Smooth muscle cell of the coronary artery (primary cell): ENCODE measurements around the gene CCDC195. TPM values are rescaled to one million over a fixed set of nuclear protein-coding genes. Genes with fewer than 3 reads are reported as not detected.

Source experiments
- total RNA-seq: library from RNA; depleted of rRNA; stranded (reverse); fragments of >200 nt; gene quantifications from 2 replicates; pipeline ENCODE4 v1.2.3, GENCODE V29; 2014; ENCODE audit warnings: low replicate concordance

CCDC195 gene, protein sequence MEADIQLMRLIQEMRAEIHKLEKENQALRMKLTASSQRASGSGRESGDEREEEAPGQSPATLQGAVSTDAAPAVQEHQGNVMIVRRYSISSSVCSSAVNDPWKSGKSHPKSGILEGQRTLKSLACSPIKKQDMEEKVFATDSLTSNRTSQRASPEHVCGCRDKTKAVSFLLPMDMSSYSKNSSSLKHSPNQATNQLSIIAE
- not detected in 2 replicates for total RNA-seq

DNA sequence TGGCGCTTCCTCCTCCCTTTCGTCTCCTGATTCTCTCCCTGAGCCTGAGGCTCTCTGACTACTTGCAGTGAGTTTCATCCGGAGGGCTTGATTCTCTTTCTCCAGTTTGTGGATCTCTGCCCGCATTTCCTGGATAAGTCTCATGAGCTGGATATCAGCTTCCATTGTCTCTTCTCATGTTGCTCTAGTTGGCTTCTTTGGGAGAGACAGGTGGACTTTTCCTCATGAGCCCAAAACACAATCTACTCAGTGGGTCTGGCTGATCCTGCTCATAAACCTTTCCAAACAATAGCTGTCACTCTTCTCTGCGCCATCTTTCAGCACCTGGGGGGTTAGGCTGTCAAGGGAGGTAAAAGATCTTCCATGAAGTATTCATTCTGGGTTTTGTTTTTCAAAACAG is at the start of gene CCDC195:
CCDC195 (minus strand) TSS at position 165 of the 400 bp plus-strand sequence; CDS start at position 165, 0 bp downstream.

Other genes with a start within 250 kb of the CCDC195 start
- 41.0 and 51.8 TPM in 2 replicates for gene CUL3, start 131.0 kb downstream of the CCDC195 start, total RNA-seq